HepG2 (cell line): Measurements from ENCODE around the gene TCN2.

Experiments
- AFF4 ChIP-seq: sonication (generic); formaldehyde crosslinking; IDR thresholded peaks from 2 replicates; pipeline ENCODE4 v1.4.0; 2020; ENCODE audit warnings: missing genetic modification reagents
- CBFB ChIP-seq: sonication (generic); formaldehyde crosslinking; IDR thresholded peaks from 2 replicates; pipeline ENCODE4 v1.4.0; 2020; ENCODE audit warnings: missing genetic modification reagents
- EP300 ChIP-seq, 3 experiments: sonication (generic) in 1 of 3; formaldehyde crosslinking in 1 of 3; IDR thresholded peaks; 2 replicates each; pipeline versions ENCODE4 v1.5.1 to v1.6.1; 2011 to 2020; ENCODE audit warnings: low read depth in 2 of 3, low read length in 2 of 3, borderline replicate concordance in 1 of 3, improper control_type of control experiment in 1 of 3, mild to moderate bottlenecking in 1 of 3, missing genetic modification reagents in 1 of 3, moderate library complexity in 1 of 3
- POLR2A ChIP-seq, 2 experiments: IDR thresholded peaks; 2 replicates each; pipeline ENCODE4 v1.6.1; 2011; ENCODE audit warnings: low read depth in 2 of 2, low read length in 2 of 2, mild to moderate bottlenecking in 1 of 2, moderate library complexity in 1 of 2; ENCODE audit not compliant: insufficient read depth in 1 of 2
- RERE ChIP-seq: IDR thresholded peaks from 2 replicates; pipeline ENCODE4 v1.6.1; 2016; ENCODE audit warnings: low read depth, missing genetic modification reagents, missing compliant biosample characterization
- TAF1 ChIP-seq: sonication (generic); formaldehyde crosslinking; IDR thresholded peaks from 2 replicates; pipeline ENCODE4 v1.4.0; 2020; ENCODE audit warnings: missing genetic modification reagents
- TCF7L2 ChIP-seq: IDR thresholded peaks from 2 replicates; pipeline ENCODE4 v1.6.1; 2011; ENCODE audit warnings: mild to moderate bottlenecking, low read depth, low read length, moderate library complexity

DNA sequence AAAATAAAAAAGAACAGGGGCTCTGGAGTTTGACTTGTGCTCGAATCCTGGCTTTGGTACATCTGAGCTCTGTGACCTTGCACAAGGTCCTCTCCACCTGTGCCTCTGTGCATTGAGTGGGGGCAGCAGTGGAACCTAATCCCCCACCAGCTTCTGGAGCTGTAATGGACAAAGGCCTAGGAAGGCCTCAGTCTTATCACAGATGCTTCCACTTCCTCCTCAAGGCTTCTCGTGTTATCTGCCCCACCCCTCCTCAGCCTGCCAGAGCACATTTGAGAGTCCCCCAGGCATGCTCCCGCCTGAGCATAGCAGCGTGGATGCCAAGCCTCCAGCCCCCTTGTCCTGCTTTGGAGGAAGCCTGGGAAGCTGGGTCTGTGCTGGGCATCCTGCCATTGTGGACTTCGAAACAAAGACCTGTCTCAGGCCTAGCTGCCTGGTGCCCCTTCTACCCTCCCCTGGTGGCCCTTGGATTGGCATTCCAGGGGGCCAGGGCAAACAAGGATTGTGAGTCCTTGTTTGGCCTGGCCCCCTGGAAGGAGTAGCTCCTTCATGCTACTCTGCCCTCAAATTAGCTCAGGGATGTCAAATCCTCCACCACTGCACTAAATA, 43.6 kb downstream of the TCN2 start:
- TF ChIP-seq CBFB (CRISPR knock-in tag) (no peak), TAF1 (CRISPR knock-in tag) (no peak), POLR2A (IDR thresholded peaks at IDR 0.05; ENCODE audit: insufficient read depth in 1 of 2, low read depth in 2 of 2, low read length in 2 of 2) (no peak), AFF4 (no peak), EP300 (IDR thresholded peaks at IDR 0.05; ENCODE audit: low read depth in 2 of 2, low read length in 2 of 2) (no peak), EP300 (CRISPR knock-in tag; IDR thresholded peaks at IDR 0.05; ENCODE audit: borderline replicate concordance) (no peak), RERE (CRISPR knock-in tag) (no peak), TCF7L2 (no peak)
